ENCODE measurements around the gene ARHGAP18.

DNA sequence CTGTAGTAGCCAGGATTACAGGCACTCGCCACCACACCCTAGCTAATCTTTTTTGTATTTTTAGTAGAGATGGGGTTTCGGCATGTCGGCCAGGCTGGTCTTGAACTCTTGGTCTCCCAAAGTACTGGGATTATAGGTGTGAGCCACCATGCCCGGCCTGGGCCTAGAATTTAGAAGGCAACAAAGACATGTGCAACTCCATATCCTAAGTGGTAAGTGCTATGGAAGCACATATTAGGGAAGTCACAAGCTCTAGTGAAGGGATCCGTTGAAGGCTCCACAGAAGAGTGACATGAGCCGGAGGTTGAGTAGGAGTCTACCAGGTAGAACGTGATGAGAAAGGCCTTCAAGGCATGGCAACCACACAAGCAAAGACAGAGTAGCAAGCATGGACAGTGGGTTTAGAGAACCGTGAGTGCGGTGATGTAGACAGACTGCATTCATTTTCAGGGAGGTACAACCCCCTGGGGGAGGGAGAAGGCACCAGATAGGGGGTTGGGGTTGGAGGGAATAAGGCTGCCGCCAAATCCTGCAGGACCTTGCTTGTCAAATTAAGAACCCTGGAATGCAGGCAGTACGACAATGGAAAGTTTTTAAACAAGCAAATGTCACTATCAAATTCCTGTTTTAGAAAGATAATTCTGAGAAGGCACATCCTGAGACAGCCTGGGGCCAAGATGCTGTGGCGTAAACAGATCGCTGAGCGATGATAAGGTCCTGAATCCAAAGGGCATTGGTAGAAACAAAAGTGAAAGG is 50.2 kb downstream of the ARHGAP18 start:
- no peak for TF ChIP-seq EZH2 (IDR thresholded peaks at IDR 0.05; ENCODE audit: insufficient read depth, poor library complexity, severe bottlenecking)
- no peak for TF ChIP-seq EZH2phosphoT487 (IDR thresholded peaks at IDR 0.05; ENCODE audit: insufficient read depth, low read depth)
